SU-DHL-6 (cell line): Measurements from ENCODE around the gene PDGFA.

ENCODE experiments used
- CTCF ChIP-seq: fragments of 200-600 bp; sonication (generic); IDR thresholded peaks from one replicate; pipeline ENCODE4 v1.5.1; 2017; ENCODE audit warnings: antibody characterized with exemption, mild to moderate bottlenecking, low read length, moderate library complexity; ENCODE audit not compliant: insufficient read depth, poor library complexity, severe bottlenecking
- EZH2phosphoT487 ChIP-seq: fragments of 200-600 bp; sonication (generic), shearing (Covaris generic); conservative IDR thresholded peaks from 2 replicates; pipeline ENCODE4 v1.6.1; 2018; ENCODE audit warnings: mild to moderate bottlenecking, antibody characterized with exemption, low read length, moderate library complexity, mixed read lengths

- TF ChIP-seq EZH2phosphoT487 = no peak
- TF ChIP-seq CTCF = no peak
Measured at GRCh38 chr7:536231-536630, 16.6 kb upstream of the PDGFA start.
